Kidney tubule cell (primary cell): ENCODE results near the gene UTP3.
"Not testable (repeated sequence)": the region's sequence is repeated elsewhere in the genome, so short reads cannot be mapped to it uniquely, and the experiment has no call there.

Experiments
- DNase-seq: peaks from one replicate; pipeline ENCODE4 v3.0.0-alpha.2; 2018; ENCODE audit warnings: low spot score

Gene UTP3

DNA sequence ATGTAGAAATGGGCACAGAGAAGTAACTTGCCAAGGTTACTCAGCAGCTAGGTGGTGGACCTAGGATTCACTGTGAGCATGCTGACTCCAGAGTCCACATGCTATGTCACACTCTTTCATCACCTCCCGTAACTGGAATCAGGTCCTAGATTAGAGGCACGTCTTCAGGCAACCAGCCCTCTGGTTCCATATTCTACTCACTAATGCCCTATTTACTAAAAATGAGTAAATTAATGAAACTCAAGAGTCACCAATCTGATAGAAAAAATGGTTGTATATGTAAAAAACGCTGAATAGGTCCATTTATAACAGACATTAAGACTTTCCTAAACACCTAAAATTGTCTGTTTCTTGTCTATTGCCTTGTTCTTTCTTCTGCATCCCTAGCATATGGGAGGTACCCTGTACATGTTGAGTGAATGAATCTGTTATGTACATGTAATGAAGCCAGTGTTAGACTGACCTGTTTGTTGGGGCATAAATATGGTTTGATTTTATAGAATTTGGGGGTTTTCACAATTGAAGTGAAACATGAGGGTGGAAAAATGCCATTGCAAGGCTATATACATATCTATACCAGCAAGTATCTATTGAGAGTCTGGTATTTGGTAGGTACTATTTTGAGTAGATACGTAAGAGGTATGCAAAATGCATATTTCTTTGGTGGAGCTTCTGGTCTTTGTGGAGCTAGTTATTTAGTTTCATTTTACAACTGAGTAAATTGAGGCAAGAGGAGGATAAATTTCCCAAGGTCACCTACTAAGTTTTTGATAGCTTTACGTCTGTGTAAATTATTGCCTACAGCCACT is 26.0 kb downstream of the UTP3 start:
- DNase-seq: peak; percentile 68

DNA sequence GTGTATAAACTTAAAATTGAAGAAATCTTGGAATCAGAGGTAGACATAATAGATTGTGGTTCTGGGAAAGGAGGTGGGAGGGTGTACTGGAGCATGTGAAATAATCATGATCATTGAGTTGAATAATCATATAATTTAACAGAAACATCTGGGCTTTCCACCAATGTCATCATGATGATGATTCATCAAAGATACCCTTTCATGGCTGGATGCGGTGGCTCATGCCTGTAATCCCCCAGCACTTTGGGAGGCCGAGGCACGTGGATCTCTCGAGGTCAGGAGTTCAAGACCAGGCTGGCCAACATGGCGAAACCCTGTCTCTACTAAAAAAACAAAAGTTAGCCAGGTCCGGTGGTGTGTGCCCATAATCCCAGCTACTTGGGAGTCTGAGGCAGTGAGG is 26.8 kb downstream of the UTP3 start:
- peak; percentile 80 for DNase-seq

DNA sequence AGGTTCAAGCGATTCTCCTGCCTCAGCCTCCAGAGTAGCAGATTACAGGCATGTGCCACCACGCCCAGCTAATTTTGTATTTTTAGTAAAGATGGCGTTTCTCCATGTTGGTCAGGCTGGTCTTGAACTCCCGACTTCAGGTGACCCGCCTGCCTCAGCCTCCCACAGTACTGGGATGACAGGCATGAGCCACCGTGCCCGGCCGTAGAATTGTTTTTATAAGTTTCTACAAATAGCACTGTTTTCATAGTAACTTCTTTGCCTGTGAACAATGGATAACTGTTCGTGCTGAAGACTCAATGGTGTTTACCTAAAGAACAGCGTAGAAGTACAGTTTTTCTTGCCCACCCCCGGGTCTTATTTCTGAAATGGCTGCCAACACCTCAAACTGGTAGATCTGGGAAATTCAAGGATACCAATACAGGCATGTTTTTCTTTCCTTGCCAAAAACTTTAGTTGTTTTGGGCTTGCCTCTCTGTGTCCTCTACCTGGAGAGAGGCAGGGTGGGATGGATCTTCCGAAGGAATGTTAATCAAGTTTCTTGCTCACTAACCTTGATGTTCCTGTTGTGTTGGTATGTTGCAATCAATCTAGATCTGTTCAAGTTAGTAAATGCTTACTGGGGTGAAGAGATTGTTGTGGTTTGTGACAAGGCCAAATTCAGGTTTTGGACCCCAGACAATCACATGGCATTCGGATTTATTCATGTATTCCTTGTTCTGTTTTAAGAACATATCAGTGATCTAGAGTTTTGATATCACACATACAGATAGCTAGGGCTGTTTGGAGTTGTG is 30.7 kb downstream of the UTP3 start:
- peak; percentile 33 for DNase-seq

GRCh38 chr4:70721747-70722146 is 33.4 kb downstream of the UTP3 start, which contains the start of gene RUFY3:
Gene RUFY3, plus strand, starts transcription at chr4:70721964. Its CDS starts 610 bp downstream, at chr4:70722574.
- peak; percentile 60 for DNase-seq

DNA sequence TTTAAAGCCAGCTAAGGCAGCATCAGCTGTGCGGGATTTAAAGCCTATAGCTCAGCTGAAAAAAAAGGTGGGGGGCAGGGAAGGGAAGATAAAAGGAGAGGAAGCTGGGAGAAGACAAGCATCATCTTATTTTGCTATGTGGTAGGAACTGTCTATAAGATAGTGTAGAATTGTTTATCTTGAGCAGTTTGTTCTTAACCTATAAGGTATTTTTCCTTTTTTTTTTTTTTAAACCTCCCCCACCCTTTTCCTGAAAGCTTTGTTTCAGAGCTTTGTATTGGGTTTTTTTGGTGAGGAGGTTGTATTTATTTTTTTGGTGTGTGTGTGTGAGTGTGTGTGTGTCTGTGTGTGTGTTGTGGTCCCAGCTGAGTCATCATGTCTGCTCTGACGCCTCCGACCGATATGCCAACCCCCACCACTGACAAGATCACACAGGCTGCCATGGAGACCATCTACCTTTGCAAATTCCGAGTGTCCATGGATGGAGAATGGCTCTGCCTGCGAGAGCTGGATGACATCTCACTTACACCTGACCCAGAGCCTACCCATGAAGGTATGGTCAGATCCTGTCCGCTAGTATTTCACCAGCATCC is 34.0 kb downstream of the UTP3 start:
- DNase-seq: peak; percentile 71

- no peak for DNase-seq
Measured at GRCh38 chr4:70724463-70724862, 36.1 kb downstream of the UTP3 start.

DNA sequence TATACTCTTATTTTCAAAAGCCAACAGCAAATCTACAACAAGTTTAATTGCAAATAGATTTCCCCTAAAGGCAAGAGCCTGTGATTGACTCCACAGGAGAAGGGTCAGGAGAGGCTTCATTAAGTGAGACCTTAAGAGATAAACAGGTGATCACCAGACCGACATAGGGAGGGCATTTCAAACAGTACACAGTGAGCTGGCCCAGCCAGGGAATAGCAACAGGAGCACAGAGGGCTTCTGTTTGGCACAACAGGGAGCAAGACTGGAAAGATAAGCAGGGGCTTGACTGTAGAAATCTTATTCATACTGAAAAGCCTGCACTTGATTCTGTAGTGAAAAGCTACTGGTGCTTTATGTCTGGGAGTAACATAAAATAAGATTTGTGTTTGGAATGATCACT is 37.3 kb downstream of the UTP3 start:
- no peak for DNase-seq

GRCh38 chr4:70726515-70726914 is 38.2 kb downstream of the UTP3 start:
- not testable (repeated sequence) for DNase-seq

DNA sequence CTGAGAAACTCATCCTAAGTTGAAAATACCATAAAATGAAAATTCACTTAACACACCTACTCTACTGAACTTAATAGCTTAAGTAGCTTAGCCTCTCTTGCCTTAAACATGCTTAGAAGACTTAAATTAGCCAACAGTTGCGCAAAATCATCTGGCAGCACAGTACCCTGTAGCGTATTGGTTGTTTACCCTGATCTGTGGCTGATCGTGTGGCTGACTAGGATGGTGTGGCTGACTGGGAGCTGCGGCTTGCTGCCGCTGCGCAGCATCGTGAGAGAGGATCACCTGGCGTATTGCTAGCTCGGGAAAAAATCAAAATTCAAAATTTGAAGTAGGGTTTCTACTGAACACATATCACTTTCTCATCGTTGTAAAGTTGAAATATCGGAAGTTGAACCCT is 39.8 kb downstream of the UTP3 start:
- no peak for DNase-seq

DNA sequence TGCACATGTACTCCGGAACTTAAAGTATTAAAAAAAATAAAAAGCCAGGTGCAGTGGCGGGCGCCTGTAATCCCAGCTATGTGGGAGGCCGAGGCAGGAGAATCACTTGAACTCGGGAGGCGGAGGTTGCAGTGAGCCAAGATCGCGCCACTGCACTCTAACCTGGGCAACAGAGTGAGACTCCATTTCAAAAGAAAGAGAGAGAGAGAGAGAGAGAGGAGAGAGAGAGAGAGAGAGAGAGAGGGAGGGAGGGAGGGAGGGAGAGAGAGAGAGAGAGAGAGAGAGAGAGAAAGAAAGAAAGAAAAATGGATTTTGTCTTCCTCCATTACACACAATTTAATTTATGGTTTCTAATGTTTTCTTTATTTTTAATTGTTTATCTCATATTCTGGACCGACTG is 44.5 kb downstream of the UTP3 start:
- not testable (repeated sequence) for DNase-seq

- DNase-seq: peak; percentile 61
Measured at GRCh38 chr4:70734168-70734954, 46.0 kb downstream of the UTP3 start.

- DNase-seq: no peak
Measured at GRCh38 chr4:70734971-70735370, 46.6 kb downstream of the UTP3 start.

DNA sequence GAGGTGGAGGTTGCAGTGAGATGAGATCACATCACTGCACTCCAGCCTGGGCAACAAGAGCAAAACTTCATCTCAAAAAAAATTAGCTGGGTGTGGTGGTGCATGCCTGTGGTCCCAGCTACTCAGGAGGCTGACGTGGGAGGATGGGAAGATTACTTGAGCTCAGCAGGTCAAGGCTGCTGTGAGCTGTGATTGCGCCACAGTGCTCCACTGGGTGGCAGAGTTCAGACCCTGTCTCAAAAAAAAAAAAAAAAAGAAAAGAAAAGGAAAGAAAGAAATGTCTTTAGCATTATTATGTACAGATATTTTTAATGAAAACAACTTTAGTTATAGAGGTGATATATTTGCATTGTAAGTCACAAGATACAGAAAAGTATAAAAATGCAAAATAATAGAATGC is 47.6 kb downstream of the UTP3 start:
- peak; percentile 59 for DNase-seq

GRCh38 chr4:70737006-70737405 is 48.7 kb downstream of the UTP3 start:
- DNase-seq: no peak

DNA sequence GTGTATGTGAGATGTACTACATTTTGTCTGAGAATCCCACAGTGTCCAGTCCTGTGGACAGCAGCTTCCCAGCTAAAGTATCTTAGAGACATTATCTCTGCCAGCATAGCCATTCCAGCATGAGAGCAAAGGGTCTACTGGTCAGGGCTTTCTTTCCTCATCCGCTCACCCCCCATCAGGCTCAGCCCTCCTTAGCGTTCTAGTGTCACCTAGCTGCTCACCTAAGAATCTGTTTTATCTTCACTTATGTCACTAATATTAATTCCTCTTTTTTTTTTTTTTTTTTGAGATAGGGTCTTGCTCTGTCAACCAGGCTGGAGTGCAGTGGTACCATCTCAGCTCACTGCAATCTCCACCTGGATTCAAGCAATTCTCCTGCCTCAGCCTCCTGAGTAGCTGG is 49.1 kb downstream of the UTP3 start:
- DNase-seq: no peak

- DNase-seq: no peak
Measured at GRCh38 chr4:70739496-70740337, 51.4 kb downstream of the UTP3 start.
